ENCODE results near the gene ACTN2.

- TF ChIP-seq CTCF (IDR thresholded peaks at IDR 0.05; ENCODE audit: insufficient read depth, low read length, poor library complexity, severe bottlenecking) (no peak), EZH2phosphoT487 (conservative IDR thresholded peaks at IDR 0.05; ENCODE audit: low read length) (no peak)
Measured at GRCh38 chr1:236762410-236762809, 76.1 kb downstream of the ACTN2 start.
